HCT116 (cell line): ENCODE measurements around the gene LRCH4. TPM values are rescaled to one million over a fixed set of nuclear protein-coding genes. Genes with fewer than 3 reads are reported as not detected.

Source experiments
- ATAC-seq: fragments of 200-7000 bp; cut with Tn5 transposase; 2 replicates; pipeline ENCODE4 v1.9.1; 2020; ENCODE audit warnings: mild to moderate bottlenecking, moderate library complexity
- BruUV-seq: library from RNA; stranded (reverse); fragments of 400-500 nt; replicated peaks from 2 replicates; lab custom pipeline; 2021; lab: Mats Ljungman, UMichigan
- CTCF ChIA-PET: fragments of 300-600 bp; sonication (Branson Sonifier 250); formaldehyde crosslinking; loops from one replicate; lab custom pipeline; 2021; ENCODE audit warnings: antibody characterized with exemption; lab: Charles Lee
- POLR2A ChIA-PET: fragments of 300-600, 350-600 bp; sonication (Branson Sonifier 250); formaldehyde crosslinking; loops from one replicate; lab custom pipeline; 2021; ENCODE audit warnings: antibody characterized with exemption; lab: Charles Lee
- RAD21 ChIA-PET, 2 experiments: fragments of 300-600 bp; sonication (Branson Sonifier 250); formaldehyde crosslinking; loops; one replicate each; lab custom pipeline; 2023; ENCODE audit warnings: low total read pairs in 2 of 2; ENCODE audit not compliant: uncharacterized antibody in 2 of 2, unreplicated experiment in 2 of 2, low non-redundant PET in 1 of 2; lab: Charles Lee
- DNase-seq: peaks from one replicate; pipeline ENCODE4 v3.0.0-alpha.2; 2010; ENCODE audit warnings: low read depth, low spot score
- H2AFZ ChIP-seq: fragments of 200-600 bp; shearing (Covaris generic), sonication (generic); 2 replicates; pipeline ENCODE4 v1.6.1; 2017; ENCODE audit warnings: low read depth, mixed run types, mixed read lengths, antibody characterized with exemption, low read length; ENCODE audit not compliant: poor library complexity, severe bottlenecking
- H3K27ac ChIP-seq: 2 replicates; pipeline ENCODE4 v1.5.1; 2012; ENCODE audit warnings: low read depth, low read length
- H3K27me3 ChIP-seq: fragments of 200-600 bp; sonication (generic); 2 replicates; pipeline ENCODE4 v1.6.1; 2016; ENCODE audit warnings: mixed run types, low read length, mixed read lengths; ENCODE audit not compliant: insufficient read depth
- H3K36me3 ChIP-seq, 2 experiments: fragments of 200-500 bp in 1 of 2; fragments of 200-600 bp in 1 of 2; sonication (Bioruptor generic) in 1 of 2; sonication (generic) in 1 of 2; 2 replicates each; pipeline versions ENCODE4 v1.5.1 to v1.6.1; 2014 to 2016; ENCODE audit warnings: low read length in 2 of 2, inconsistent platforms in 1 of 2, mixed read lengths in 1 of 2, mixed run types in 1 of 2; ENCODE audit not compliant: insufficient read depth in 2 of 2, control insufficient read depth in 1 of 2
- H3K4me1 ChIP-seq, 2 experiments: fragments of 200-600 bp in 1 of 2; sonication (generic) in 1 of 2; 2 replicates each; pipeline versions ENCODE4 v1.5.1 to v1.6.1; 2012 to 2017; ENCODE audit warnings: low read length in 2 of 2, inconsistent platforms in 1 of 2, mild to moderate bottlenecking in 1 of 2, mixed read lengths in 1 of 2, mixed run types in 1 of 2, moderate library complexity in 1 of 2; ENCODE audit not compliant: insufficient read depth in 2 of 2, control insufficient read depth in 1 of 2
- H3K4me2 ChIP-seq: fragments of 200-600 bp; sonication (generic); 2 replicates; pipeline ENCODE4 v1.6.1; 2017; ENCODE audit warnings: mixed run types, low read length, mixed read lengths
- H3K4me3 ChIP-seq, 2 experiments: fragments of 200-600 bp in 1 of 2; sonication (generic) in 1 of 2; replicated peaks in 1 of 2; 2 replicates each; pipeline ENCODE4 v1.5.1; 2011 to 2016; ENCODE audit warnings: low read length in 2 of 2, control low read depth in 1 of 2, low read depth in 1 of 2, mild to moderate bottlenecking in 1 of 2, mixed read lengths in 1 of 2, mixed run types in 1 of 2
- H3K79me2 ChIP-seq: fragments of 200-600 bp; sonication (generic); 2 replicates; pipeline ENCODE4 v1.6.1; 2017; ENCODE audit warnings: mild to moderate bottlenecking, mixed run types, low read length, moderate library complexity, mixed read lengths; ENCODE audit not compliant: insufficient read depth
- H3K9ac ChIP-seq: fragments of 200-600 bp; sonication (generic); 2 replicates; pipeline ENCODE4 v1.6.1; 2016; ENCODE audit warnings: low read length, mixed read lengths
- H3K9me2 ChIP-seq: fragments of 200-600 bp; sonication (generic), shearing (Covaris generic); 2 replicates; pipeline ENCODE4 v1.6.1; 2017; ENCODE audit warnings: mixed run types, mild to moderate bottlenecking, moderate library complexity; ENCODE audit not compliant: insufficient read depth
- H3K9me3 ChIP-seq, 2 experiments: fragments of 200-500 bp in 1 of 2; fragments of 200-600 bp in 1 of 2; sonication (Bioruptor generic) in 1 of 2; sonication (generic) in 1 of 2; 2 replicates each; pipeline ENCODE4 v1.6.1; 2014 to 2017; ENCODE audit warnings: low read length in 2 of 2, mixed read lengths in 2 of 2, inconsistent platforms in 1 of 2, low read depth in 1 of 2, mild to moderate bottlenecking in 1 of 2, mixed run types in 1 of 2, moderate library complexity in 1 of 2; ENCODE audit not compliant: control insufficient read depth in 1 of 2, insufficient read depth in 1 of 2
- H4K20me1 ChIP-seq: fragments of 200-600 bp; sonication (generic), shearing (Covaris generic); 2 replicates; pipeline ENCODE4 v1.6.1; 2017; ENCODE audit warnings: mixed run types, mild to moderate bottlenecking, moderate library complexity; ENCODE audit not compliant: insufficient read depth
- CEBPB ChIP-seq: IDR thresholded peaks from 2 replicates; pipeline ENCODE4 v1.6.1; 2012; ENCODE audit warnings: low read depth
- CTCF ChIP-seq, 3 experiments: fragments of 200-600 bp in 1 of 3; sonication (generic) in 1 of 3; IDR thresholded peaks in 2 of 3; conservative IDR thresholded peaks in 1 of 3; 2 replicates each; pipeline ENCODE4 v1.5.1; 2012 to 2017; ENCODE audit warnings: low read depth in 2 of 3, low read length in 2 of 3, antibody characterized with exemption in 1 of 3, borderline replicate concordance in 1 of 3, control low read depth in 1 of 3, mild to moderate bottlenecking in 1 of 3, mixed read lengths in 1 of 3, mixed run types in 1 of 3, moderate library complexity in 1 of 3; ENCODE audit not compliant: insufficient read depth in 1 of 3
- EGR1 ChIP-seq: IDR thresholded peaks from 2 replicates; pipeline ENCODE4 v1.6.1; 2012; ENCODE audit warnings: low read depth
- RAD21 ChIP-seq: IDR thresholded peaks from 2 replicates; pipeline ENCODE4 v1.6.1; 2012; ENCODE audit warnings: low read depth, mild to moderate bottlenecking
- ZFX ChIP-seq: fragments of 450-650 bp; IDR thresholded peaks from 2 replicates; pipeline ENCODE4 v1.6.1; 2017
- intact Hi-C: fragments of 100-400 bp; cut with micrococcal nuclease; formaldehyde crosslinking; loops from 2 replicates; pipeline ENCODE4 v1.10.0; 2022
- total RNA-seq: library from RNA; stranded (reverse); gene quantifications from one replicate; pipeline ENCODE4 v1.2.1, GENCODE V29; 2021; ENCODE audit not compliant: unreplicated experiment

Gene LRCH4
- total RNA-seq, 1 experiment from 2014 or later = 47.9 TPM

GRCh38 chr7:100612730-100613390 lies 26.9 kb upstream of the LRCH4 start:
- TSS peak; percentile 79 for BruUV-seq
- H3K9ac ChIP-seq = peak overlapping the region; percentile 65
- peak; percentile 18 for ATAC-seq

More at GRCh38 chr7:100612730-100613390, 26.9 kb upstream of the LRCH4 start:
- Histone ChIP-seq H3K27ac (peak overlapping the region; percentile 89; the same call in 1 of the 2 replicates), H3K27me3 (no peaks in the 10 kb centered on the region), H2AFZ (no peak overlapping the region), H3K4me2 (peak overlapping the region; percentile 97), H3K4me3 (peak overlapping the region; percentile 73 to 89), H3K9me3 (no peaks in the 10 kb centered on the region), H4K20me1 (no peaks in the 10 kb centered on the region), H3K79me2 (no peaks in the 10 kb centered on the region), H3K9me2 (no peaks in the 10 kb centered on the region), H3K4me1 (peaks cover 3 to 30% of the 10 kb centered on the region in 2 experiments), H3K36me3 (peaks cover 0 to 2% of the 10 kb centered on the region in 2 experiments; a peak in 1 of 4 replicates)
- DNase-seq = no peak
- intact Hi-C loops = no loop called here
- TF ChIP-seq CEBPB = no peak
- 0 out of 2 replicates have a peak, but pooled peaks have one; percentile 19 for TF ChIP-seq ZFX
- TF ChIP-seq CTCF (IDR thresholded peaks at IDR 0.05 in 2 of 3, conservative IDR thresholded peaks at IDR 0.05 in 1 of 3; ENCODE audit: borderline replicate concordance in 1 of 3, insufficient read depth in 1 of 3, low read depth in 2 of 3, low read length in 2 of 3) = peak in 2 of 3 experiments; percentile 26 to 28; a peak in 2 of 6 replicates
- TF ChIP-seq EGR1 = no peak
- no peak for TF ChIP-seq RAD21
- ChIA-PET CTCF (interaction anchor here (0.6 to 2.5 kb wide), 13 partner anchors 15 to 239 kb away, joined by 3 to 13 read pairs (median 4); partner anchors contain the start of genes EPHB4, FBXO24, GIGYF1 and LRCH4), POLR2A (interaction anchor here (0.8 to 3.2 kb wide), 9 partner anchors 13 to 483 kb away, joined by 3 to 23 read pairs (median 3); partner anchors contain the start of genes FBXO24, LRCH4, POP7 and ZCWPW1), RAD21 (interaction anchor here in 1 of 2 experiments (0.7 to 1.3 kb wide), 3 partner anchors 13 to 26 kb away, joined by 3 read pairs; partner anchors contain the start of gene FBXO24)
